Vagina (tissue), 2 donors: ENCODE results near the gene ATXN7L3B. TPM values are rescaled to one million over a fixed set of nuclear protein-coding genes. Genes with fewer than 3 reads are reported as not detected.

Experiments used
- DNase-seq, 2 donors: peaks; one replicate each; pipeline ENCODE4 v3.0.0-alpha.2; 2017; ENCODE audit errors: extremely low spot score in 2 of 2
- H3K27ac ChIP-seq: fragments of 200-600 bp; sonication (generic); one replicate; pipeline ENCODE4 v1.5.1; 2019
- H3K27me3 ChIP-seq: fragments of 200-600 bp; sonication (generic); one replicate; pipeline ENCODE4 v1.5.1; 2019
- H3K36me3 ChIP-seq, 2 donors: fragments of 200-600 bp; sonication (generic); one replicate each; pipeline ENCODE4 v1.5.1; 2017 to 2019
- H3K4me1 ChIP-seq: fragments of 200-600 bp; sonication (generic); one replicate; pipeline ENCODE4 v1.5.1; 2019
- H3K4me3 ChIP-seq, 2 donors: fragments of 200-600 bp; sonication (generic); 1 replicate in 1 of 2; 2 replicates in 1 of 2; pipeline ENCODE4 v1.5.1; 2016 to 2019
- H3K9me3 ChIP-seq: fragments of 200-600 bp; sonication (generic); one replicate; pipeline ENCODE4 v1.5.1; 2019
- POLR2A ChIP-seq, 2 donors: fragments of 450-650 bp; IDR thresholded peaks; one replicate each; pipeline ENCODE4 v1.6.1; 2017; ENCODE audit warnings: antibody characterized with exemption in 2 of 2, mild to moderate bottlenecking in 2 of 2, moderate library complexity in 2 of 2
- POLR2AphosphoS5 ChIP-seq, 2 donors: sonication (generic); formaldehyde crosslinking; IDR thresholded peaks; one replicate each; pipeline ENCODE4 v1.9.0; 2017; ENCODE audit warnings: antibody characterized with exemption in 2 of 2, mild to moderate bottlenecking in 2 of 2, low read depth in 1 of 2; ENCODE audit not compliant: insufficient read depth in 1 of 2
- intact Hi-C: fragments of 100-400 bp; cut with DNase I; formaldehyde crosslinking; loops from one replicate; pipeline ENCODE4 v1.15.1; 2023
- total RNA-seq: library from RNA; depleted of rRNA; stranded (reverse); fragments of >200 nt; gene quantifications from one replicate; pipeline ENCODE4 v1.2.3, GENCODE V29; 2016
- TF ChIP-seq, protein P1 (sequence below), 3 experiments: fragments of 450-650 bp in 2 of 3; fragments of 200-600 bp in 1 of 3; sonication (generic) in 1 of 3; IDR thresholded peaks; one replicate each; pipeline ENCODE4 v1.5.1; 2017 to 2019; ENCODE audit warnings: antibody characterized with exemption in 3 of 3, mild to moderate bottlenecking in 2 of 3, moderate library complexity in 2 of 3

ATXN7L3B gene
- total RNA-seq, 1 donor from 2014 or later = 15.0 TPM

DNA sequence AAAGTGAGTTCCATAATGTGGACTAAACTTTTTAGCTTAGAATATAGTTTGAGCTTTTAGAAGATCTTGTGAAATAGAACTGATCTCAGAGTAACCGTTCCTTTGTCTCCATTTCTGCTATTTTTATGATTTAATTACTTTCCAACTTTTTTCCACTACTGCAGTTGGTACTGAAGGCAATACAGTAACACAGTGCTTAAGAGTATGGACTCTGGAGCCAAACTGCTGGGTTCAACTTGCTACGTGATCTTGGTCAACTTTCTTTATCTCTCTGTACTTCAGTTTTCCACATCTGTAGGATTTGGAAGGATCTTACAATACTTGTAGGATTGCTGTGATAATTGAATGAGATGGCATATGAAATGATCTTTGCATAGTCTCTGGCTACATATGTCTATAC lies 40.9 kb downstream of the ATXN7L3B start:
- H3K27me3 ChIP-seq = no peaks in the 10 kb centered on the region
- H3K4me1 ChIP-seq = no peaks in the 10 kb centered on the region
- no peaks in the 10 kb centered on the region for H3K9me3 ChIP-seq
- no peaks in the 10 kb centered on the region for H3K36me3 ChIP-seq
- DNase-seq = no peak
- intact Hi-C loops = no loop called here
- no peak for TF ChIP-seq POLR2AphosphoS5 (IDR thresholded peaks at IDR 0.05; ENCODE audit: insufficient read depth in 1 of 2, low read depth in 1 of 2)
- TF ChIP-seq, protein P1, sequence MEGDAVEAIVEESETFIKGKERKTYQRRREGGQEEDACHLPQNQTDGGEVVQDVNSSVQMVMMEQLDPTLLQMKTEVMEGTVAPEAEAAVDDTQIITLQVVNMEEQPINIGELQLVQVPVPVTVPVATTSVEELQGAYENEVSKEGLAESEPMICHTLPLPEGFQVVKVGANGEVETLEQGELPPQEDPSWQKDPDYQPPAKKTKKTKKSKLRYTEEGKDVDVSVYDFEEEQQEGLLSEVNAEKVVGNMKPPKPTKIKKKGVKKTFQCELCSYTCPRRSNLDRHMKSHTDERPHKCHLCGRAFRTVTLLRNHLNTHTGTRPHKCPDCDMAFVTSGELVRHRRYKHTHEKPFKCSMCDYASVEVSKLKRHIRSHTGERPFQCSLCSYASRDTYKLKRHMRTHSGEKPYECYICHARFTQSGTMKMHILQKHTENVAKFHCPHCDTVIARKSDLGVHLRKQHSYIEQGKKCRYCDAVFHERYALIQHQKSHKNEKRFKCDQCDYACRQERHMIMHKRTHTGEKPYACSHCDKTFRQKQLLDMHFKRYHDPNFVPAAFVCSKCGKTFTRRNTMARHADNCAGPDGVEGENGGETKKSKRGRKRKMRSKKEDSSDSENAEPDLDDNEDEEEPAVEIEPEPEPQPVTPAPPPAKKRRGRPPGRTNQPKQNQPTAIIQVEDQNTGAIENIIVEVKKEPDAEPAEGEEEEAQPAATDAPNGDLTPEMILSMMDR (IDR thresholded peaks at IDR 0.05) = no peak
- TF ChIP-seq POLR2A (IDR thresholded peaks at IDR 0.05) = no peak
- no peak overlapping the region for H3K4me3 ChIP-seq
- H3K27ac ChIP-seq = no peak overlapping the region

DNA sequence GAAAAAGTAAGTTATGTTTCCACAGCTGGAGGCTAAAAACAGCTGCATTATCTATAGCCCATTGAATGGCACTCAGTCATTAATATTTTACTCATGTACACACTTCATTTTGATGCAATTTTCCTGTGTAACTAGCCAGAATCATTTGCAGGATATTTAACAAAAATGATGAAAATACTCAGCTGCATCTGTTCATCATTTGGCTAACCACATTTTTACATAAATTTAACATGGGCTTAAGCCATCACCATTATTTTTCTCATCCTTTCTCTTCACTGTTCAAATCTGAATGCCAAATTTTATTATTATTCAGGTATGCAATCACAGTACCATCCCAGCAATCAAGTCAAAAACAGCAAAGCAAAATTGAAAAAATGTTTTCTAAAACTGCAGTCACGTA lies 41.8 kb downstream of the ATXN7L3B start:
- intact Hi-C loops = no loop called here
- Histone ChIP-seq H3K9me3 (no peaks in the 10 kb centered on the region), H3K4me3 (no peak overlapping the region), H3K27ac (no peak overlapping the region), H3K4me1 (no peaks in the 10 kb centered on the region), H3K36me3 (no peaks in the 10 kb centered on the region), H3K27me3 (no peaks in the 10 kb centered on the region)
- DNase-seq = no peak
- no peak for TF ChIP-seq POLR2AphosphoS5 (IDR thresholded peaks at IDR 0.05; ENCODE audit: insufficient read depth in 1 of 2, low read depth in 1 of 2)
- TF ChIP-seq, protein P1 (IDR thresholded peaks at IDR 0.05) = no peak

DNA sequence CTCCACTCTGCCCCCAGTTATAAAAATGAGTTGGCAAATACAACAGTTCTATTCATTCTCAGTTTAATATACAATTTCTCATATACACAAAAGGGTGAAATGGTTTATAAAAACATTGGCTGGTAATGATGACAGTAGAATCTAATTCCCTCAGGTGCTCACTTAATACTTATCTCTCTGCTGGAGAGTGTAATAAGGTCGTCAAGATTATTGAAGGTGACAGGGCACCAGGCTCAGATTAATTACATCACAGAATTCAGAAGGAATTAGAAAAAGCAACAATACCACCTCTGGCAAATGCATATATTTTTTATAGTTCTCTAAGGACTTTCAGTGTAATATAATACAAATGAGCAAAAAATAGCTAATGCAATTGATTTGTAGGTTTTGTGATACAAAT lies 42.3 kb downstream of the ATXN7L3B start:
- TF ChIP-seq, protein P1 (IDR thresholded peaks at IDR 0.05) = no peak
- TF ChIP-seq POLR2AphosphoS5 (IDR thresholded peaks at IDR 0.05; ENCODE audit: insufficient read depth in 1 of 2, low read depth in 1 of 2) = no peak
- no peak for TF ChIP-seq POLR2A (IDR thresholded peaks at IDR 0.05)
- DNase-seq = no peak
- Histone ChIP-seq H3K4me3 (no peak overlapping the region), H3K27ac (no peak overlapping the region), H3K4me1 (no peaks in the 10 kb centered on the region), H3K36me3 (no peaks in the 10 kb centered on the region), H3K9me3 (no peaks in the 10 kb centered on the region), H3K27me3 (no peaks in the 10 kb centered on the region)
- intact Hi-C loops = no loop called here

- Histone ChIP-seq H3K36me3 (no peaks in the 10 kb centered on the region), H3K9me3 (no peaks in the 10 kb centered on the region), H3K27me3 (no peaks in the 10 kb centered on the region), H3K27ac (no peak overlapping the region), H3K4me1 (no peaks in the 10 kb centered on the region), H3K4me3 (no peak overlapping the region)
- no peak for DNase-seq
- intact Hi-C loops = no loop called here
- TF ChIP-seq, protein P1 (IDR thresholded peaks at IDR 0.05) = no peak
- no peak for TF ChIP-seq POLR2AphosphoS5 (IDR thresholded peaks at IDR 0.05; ENCODE audit: insufficient read depth in 1 of 2, low read depth in 1 of 2)
- TF ChIP-seq POLR2A (IDR thresholded peaks at IDR 0.05) = no peak
Measured at GRCh38 chr12:74581439-74581838, 43.8 kb downstream of the ATXN7L3B start.

- no peak for DNase-seq
- Histone ChIP-seq H3K36me3 (no peaks in the 10 kb centered on the region), H3K4me3 (no peak overlapping the region), H3K27me3 (no peaks in the 10 kb centered on the region), H3K27ac (no peak overlapping the region), H3K4me1 (no peaks in the 10 kb centered on the region), H3K9me3 (no peaks in the 10 kb centered on the region)
- intact Hi-C loops = no loop called here
- TF ChIP-seq POLR2AphosphoS5 (IDR thresholded peaks at IDR 0.05; ENCODE audit: insufficient read depth in 1 of 2, low read depth in 1 of 2) = no peak
- TF ChIP-seq, protein P1 (IDR thresholded peaks at IDR 0.05) = no peak
- TF ChIP-seq POLR2A (IDR thresholded peaks at IDR 0.05) = no peak
Measured at GRCh38 chr12:74584483-74585062, 46.9 kb downstream of the ATXN7L3B start.
